ENCODE results near the gene NUP54. TPM values are rescaled to one million over a fixed set of nuclear protein-coding genes. Genes with fewer than 3 reads are reported as not detected.

The NUP54 gene
- total RNA-seq, 1 experiment from 2014 or later: 45.9 TPM

- CTCF ChIA-PET: no interaction called here
- H3K9me3 ChIP-seq (ENCODE audit: low read depth, low read length, poor library complexity, severe bottlenecking): no peaks in the 10 kb centered on the region
- TF ChIP-seq CTCF (conservative IDR thresholded peaks at IDR 0.05; ENCODE audit: low read depth, low read length) (no peak), EZH2 (IDR thresholded peaks at IDR 0.05; ENCODE audit: borderline replicate concordance, low read depth, low read length, poor library complexity, severe bottlenecking) (no peak)
- DNase-seq (ENCODE audit: low spot score): no peak
- intact Hi-C loops (cut with micrococcal nuclease; ENCODE audit: unreplicated experiment): no loop called here
- no peaks in the 10 kb centered on the region for H3K4me1 ChIP-seq (ENCODE audit: insufficient read depth, low read length, poor library complexity, severe bottlenecking)
- no peak overlapping the region for H3K4me3 ChIP-seq (ENCODE audit: low read depth, low read length, poor library complexity, severe bottlenecking)
- H3K27me3 ChIP-seq (replicated peaks; ENCODE audit: insufficient read depth, low read depth, low read length, poor library complexity): no peaks in the 10 kb centered on the region
- no peaks in the 10 kb centered on the region for H3K36me3 ChIP-seq (ENCODE audit: insufficient read depth, low read length, poor library complexity, severe bottlenecking)
- BruUV-seq (replicated peaks): no TSS peak
- H3K27ac ChIP-seq (ENCODE audit: low read depth, low read length, poor library complexity, severe bottlenecking): no peak overlapping the region
- POLR2A ChIA-PET (ENCODE audit: low non-redundant PET): no interaction called here
These were observed 64.7 kb downstream of the NUP54 start for GRCh38 chr4:76083386-76083988.

DNA sequence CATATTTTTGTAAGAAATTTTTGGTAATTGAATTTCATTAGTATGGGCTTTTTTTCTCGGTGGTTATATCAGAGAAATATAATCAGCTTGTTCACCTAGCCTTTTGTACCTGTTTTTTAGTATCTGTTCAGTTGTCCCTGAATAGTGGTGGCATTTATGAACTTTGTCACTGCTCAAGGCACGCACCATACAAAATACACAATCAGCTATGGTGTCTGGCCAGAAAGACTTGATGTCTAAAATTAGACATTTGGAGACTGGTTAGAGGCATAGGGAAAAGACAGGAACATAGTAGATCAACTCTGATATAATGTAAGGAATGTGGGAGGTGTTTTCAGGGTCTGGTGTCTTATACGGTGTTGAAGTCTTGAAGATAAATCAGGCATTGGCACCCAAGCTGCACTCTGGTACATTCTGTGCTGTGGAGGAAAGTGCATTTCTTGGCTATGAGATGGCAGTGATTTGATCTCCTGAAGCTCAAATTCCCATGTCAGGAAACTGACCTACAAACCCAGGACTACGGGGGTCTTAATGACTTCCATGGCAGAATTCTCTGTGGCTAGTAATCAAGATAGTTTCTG is 70.1 kb downstream of the NUP54 start:
- POLR2A ChIA-PET (ENCODE audit: low non-redundant PET): no interaction called here
- no peak overlapping the region for H3K27ac ChIP-seq (ENCODE audit: low read depth, low read length, poor library complexity, severe bottlenecking)
- intact Hi-C loops (cut with micrococcal nuclease; ENCODE audit: unreplicated experiment): no loop called here

DNA sequence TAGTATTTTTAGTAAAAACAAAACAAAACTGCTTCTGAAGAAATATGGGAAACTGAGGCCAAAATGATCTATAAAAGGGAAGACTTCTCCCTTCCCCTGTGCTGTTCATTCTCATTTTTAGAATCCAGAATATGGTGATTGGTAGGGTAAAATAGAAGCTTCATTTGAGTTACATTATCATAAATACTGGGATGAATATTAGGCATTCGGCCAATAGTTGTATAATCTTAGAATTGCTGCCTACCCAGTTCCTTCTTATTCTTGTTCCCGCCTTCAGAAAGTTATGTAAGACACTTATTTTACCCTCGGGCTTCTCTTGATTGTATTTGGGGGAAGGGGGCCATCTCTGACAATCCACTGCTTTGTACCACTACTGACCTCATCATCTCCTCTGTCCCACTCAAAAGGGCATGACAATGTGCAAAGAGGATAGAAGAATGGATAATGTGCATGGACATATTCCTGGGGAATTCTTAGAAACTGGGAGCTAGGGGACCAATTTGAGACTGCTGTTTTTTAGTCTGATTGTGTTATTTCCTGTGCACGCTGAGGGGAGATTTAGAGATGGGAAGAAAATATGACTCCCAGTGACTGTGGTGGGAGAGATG is 73.1 kb downstream of the NUP54 start:
- TF ChIP-seq CTCF (conservative IDR thresholded peaks at IDR 0.05; ENCODE audit: low read depth, low read length) (no peak), EZH2 (IDR thresholded peaks at IDR 0.05; ENCODE audit: borderline replicate concordance, low read depth, low read length, poor library complexity, severe bottlenecking) (no peak)
- Histone ChIP-seq H3K9me3 (ENCODE audit: low read depth, low read length, poor library complexity, severe bottlenecking) (no peaks in the 10 kb centered on the region), H3K4me1 (ENCODE audit: insufficient read depth, low read length, poor library complexity, severe bottlenecking) (no peaks in the 10 kb centered on the region), H3K27ac (ENCODE audit: low read depth, low read length, poor library complexity, severe bottlenecking) (no peak overlapping the region), H3K4me3 (ENCODE audit: low read depth, low read length, poor library complexity, severe bottlenecking) (no peak overlapping the region), H3K27me3 (replicated peaks; ENCODE audit: insufficient read depth, low read depth, low read length, poor library complexity) (no peaks in the 10 kb centered on the region), H3K36me3 (ENCODE audit: insufficient read depth, low read length, poor library complexity, severe bottlenecking) (no peaks in the 10 kb centered on the region)
- BruUV-seq (replicated peaks): no TSS peak
- POLR2A ChIA-PET (ENCODE audit: low non-redundant PET): no interaction called here
- intact Hi-C loops (cut with micrococcal nuclease; ENCODE audit: unreplicated experiment): no loop called here
- CTCF ChIA-PET: interaction anchor here (0.5 kb wide), 1 partner anchor 12 kb away, joined by 3 read pairs; no protein-coding TSS in a partner anchor
- no peak for DNase-seq (ENCODE audit: low spot score)

More for the DNA sequence above, 70.1 kb downstream of the NUP54 start:
- no TSS peak for BruUV-seq (replicated peaks)
- no peak for DNase-seq (ENCODE audit: low spot score)
- Histone ChIP-seq H3K4me1 (ENCODE audit: insufficient read depth, low read length, poor library complexity, severe bottlenecking) (no peaks in the 10 kb centered on the region), H3K4me3 (ENCODE audit: low read depth, low read length, poor library complexity, severe bottlenecking) (no peak overlapping the region), H3K27me3 (replicated peaks; ENCODE audit: insufficient read depth, low read depth, low read length, poor library complexity) (no peaks in the 10 kb centered on the region), H3K9me3 (ENCODE audit: low read depth, low read length, poor library complexity, severe bottlenecking) (no peaks in the 10 kb centered on the region), H3K36me3 (ENCODE audit: insufficient read depth, low read length, poor library complexity, severe bottlenecking) (no peaks in the 10 kb centered on the region)
- CTCF ChIA-PET: no interaction called here
- no peak for TF ChIP-seq CTCF (conservative IDR thresholded peaks at IDR 0.05; ENCODE audit: low read depth, low read length)
- no peak for TF ChIP-seq EZH2 (IDR thresholded peaks at IDR 0.05; ENCODE audit: borderline replicate concordance, low read depth, low read length, poor library complexity, severe bottlenecking)

Measured in A673 (cell line).